Right hindlimb (tissue), 1 donor: ENCODE measurements around the gene PNCK.
A peak's percentile ranks its signal among the peaks of the same experiment; 100 is the strongest.
"Not testable (repeated sequence)": the region's sequence is repeated elsewhere in the genome, so short reads cannot be mapped to it uniquely, and the experiment has no call there.

Experiments
- DNase-seq: peaks from one replicate; pipeline ENCODE4 v3.0.0-alpha.2; 2018

PNCK gene

DNA sequence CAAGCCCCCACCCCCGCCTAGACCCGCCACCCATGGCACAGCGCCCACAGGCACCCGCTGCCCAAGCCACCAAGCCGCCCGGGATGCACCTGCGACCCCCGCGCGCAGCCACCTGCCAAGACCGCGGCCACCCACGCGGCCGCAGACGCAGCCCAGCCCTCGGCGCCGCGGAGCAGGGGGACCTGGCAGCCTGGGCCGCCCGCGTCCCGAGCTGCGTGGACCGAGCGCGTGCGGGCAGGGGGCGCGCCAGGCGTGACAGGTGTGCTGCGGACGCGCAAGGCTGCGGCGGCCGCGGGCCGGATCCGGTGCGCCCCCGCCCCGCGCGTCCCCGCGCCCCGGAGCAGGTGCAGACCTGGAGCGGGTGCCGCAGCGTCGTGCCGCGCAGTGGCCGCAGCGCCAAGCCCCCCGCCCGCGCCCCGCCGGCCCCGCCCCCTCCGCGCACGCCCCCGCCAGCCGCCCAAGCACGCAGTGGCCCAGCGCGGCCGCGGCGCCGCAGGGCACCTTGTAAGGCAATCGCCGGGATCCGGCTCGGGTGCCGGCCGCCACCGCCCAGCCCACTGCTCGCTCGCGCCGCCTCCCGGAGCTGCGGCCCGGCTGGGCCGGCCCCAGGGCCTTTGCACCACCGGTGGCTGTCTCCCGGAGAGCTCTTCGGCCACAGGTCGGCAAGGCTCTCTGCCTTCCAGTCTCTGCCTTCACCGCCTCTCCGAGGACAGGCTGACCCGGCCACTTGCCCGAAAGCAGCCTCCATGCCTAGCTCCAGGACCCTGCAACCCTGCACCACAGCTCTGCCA is at the start of gene PNCK:
Gene PNCK (minus strand): TSS at position 386 of the 791 bp plus-strand sequence. CDS start 737 bp downstream, outside the sequence.
- DNase-seq, result no peak

DNA sequence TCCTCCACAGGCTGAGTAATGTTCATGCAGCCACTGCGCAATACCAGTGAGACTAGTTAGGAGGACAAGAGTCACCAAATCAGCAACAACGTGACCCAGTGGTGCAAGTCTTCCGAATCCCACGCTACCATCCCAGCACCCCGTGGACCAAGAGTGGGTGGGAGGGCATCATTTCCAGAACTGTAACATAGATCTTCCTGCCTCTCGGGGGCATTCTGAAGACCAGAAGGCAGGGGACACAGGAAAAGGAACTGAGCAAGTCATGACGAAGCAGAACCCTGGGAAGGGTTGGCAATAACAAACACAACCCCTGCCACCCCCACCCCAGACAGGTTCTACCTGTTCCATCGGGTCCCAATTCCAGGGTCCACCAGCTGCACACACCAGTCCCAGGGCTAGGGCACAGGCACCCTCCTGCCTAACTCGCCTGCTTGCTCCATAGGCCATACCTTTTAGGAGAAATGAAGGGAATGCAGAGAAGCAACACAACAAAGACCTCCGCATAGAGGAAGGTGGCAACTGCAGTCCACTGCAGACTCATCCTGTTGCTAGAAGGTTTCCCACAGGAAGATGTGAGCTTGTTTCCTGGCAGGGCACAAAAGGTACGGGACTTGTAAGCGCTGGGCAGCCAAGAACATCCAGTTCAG is 49.2 kb upstream of the PNCK start:
- DNase-seq, result no peak

DNA sequence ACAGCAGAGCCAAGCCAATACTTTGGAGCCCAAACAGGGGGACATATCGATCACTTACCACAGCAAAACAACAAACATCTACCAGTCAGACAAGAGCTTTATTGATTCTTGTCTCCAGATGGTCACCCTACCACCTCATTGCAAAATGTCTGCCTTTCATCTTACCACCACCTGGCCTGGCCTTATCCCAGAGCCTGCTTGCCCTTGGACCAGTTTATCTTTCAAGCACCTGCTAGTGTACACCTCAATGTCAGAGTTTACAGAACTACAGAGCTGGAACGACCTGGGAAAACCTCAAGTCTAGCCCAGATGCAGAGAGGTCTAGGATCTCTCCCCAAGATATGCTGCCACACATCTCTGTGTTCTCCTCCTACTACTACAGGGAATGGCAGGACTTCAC is 46.1 kb upstream of the PNCK start:
- DNase-seq, result no peak

DNA sequence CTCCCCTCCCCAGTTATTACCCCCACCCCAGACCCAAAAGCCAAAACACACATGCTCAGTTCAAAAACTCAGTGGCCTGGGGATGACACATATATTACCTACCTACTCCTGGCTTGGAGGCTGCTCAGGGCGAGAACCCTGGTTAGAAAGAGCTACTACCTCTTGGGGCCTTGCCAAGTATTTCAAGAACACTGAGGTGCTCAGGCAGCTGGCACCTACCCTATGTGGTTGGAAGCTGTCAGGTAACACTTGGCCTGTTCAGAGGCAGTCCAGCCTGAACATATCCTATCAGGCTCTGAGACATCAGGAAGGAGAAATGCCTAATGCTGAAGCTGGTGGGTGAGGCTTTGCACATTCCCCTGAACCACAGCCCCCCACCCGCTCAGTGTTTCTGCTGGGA is 45.6 kb upstream of the PNCK start:
- no peak for DNase-seq

DNA sequence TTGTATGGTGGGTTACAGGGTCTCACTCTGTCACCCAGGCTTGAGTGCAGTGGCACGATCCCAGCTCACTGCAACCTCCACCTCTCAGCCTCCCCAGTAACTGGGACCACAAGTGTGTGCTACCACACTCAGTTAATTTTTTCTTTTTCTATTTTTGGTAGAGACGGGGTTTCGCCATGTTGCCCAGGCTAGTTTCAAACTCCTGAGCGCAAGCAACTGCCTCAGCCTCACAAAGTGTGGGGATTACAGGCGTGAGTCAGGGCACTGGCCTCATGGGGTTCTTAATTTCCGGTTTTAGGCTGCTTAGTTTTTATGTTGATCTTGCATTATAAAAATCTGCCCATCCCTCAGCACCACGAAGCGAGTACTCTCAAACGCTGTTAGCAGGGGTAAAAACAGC is 43.8 kb upstream of the PNCK start:
- no peak for DNase-seq

DNA sequence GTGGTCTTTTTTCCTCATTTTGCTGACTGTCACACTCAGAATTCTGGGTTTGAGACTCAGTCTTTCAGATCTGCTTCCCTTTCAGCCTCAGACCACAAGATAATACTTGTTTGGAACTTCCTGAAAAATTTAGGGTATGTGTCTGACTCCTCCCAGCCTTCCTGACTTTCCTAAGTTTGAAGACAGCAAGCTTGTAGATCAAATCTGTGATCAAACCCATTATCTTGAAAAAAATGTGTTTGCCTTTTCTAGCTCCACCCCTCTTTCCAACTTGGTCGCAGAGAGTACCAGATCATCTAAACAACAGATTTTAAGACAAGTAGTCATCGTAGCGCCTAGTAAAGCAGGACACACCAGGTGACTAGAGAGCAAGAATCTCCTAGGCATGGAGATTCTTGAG is 40.6 kb upstream of the PNCK start:
- DNase-seq, result no peak

DNA sequence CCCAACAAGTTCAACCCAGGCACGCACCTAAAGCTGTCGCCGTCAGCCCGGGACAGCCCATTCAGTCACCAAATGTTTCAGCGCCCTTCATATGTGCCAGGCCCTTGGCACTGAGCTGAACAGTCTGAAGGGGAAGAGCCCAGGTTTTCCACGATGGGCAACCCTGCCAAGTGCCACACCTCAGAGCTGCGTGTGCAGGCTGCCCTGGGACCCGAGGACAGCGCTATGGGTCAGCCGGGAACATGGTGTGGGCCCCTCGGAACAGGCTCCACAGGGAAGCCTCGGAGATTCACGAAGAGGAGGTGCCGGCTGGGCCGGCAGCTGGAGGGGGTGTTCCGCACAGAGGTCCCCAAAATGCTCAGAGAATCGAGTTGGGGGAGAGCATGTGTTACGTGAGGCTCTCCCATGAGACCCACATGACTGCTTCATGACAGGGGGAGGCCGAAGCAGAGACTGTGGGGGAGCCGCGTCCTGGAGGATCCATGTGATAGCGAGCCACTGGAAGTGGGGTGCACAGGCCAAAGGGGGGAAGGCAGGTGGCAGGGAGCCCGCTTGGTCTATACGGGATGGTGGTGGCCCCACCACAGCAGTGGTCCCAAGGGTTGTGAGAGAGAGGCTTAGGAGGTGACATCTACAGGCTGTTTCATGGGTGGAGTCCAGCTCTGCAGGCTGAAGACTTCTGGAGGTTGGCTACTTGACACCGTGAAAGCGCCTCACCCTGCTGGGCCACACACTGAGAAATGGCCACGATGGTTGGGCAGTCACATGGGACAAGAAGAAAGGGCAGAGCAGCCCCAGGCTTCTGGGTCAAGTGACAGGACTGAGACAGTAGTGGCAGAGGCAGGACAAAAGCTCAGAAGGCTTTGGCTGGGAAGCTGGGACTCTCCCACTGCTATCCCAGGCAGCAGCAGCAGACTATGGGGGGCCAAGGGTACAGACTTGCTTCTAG is 36.4 kb upstream of the PNCK start:
- no peak for DNase-seq

DNA sequence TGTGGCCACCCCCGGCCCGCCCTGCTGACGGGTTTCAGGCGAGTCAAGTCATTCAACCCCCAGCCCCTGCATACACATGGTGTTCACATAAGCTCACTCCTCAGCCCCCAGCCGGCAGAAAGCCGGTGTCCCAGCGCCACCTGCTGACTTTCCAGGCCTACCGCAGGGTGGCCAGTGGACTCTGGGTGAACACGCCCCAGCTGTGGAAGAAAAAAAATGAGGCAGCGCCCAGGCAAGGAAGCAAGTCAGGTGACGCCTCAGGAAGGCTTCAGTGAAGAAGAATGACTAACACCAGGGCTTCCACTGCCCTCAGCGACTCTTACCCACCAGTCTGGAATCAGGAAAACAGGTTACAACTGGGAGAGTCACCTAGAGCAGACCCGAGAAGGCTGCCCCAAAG is 34.8 kb upstream of the PNCK start:
- DNase-seq, result peak; percentile 81

DNA sequence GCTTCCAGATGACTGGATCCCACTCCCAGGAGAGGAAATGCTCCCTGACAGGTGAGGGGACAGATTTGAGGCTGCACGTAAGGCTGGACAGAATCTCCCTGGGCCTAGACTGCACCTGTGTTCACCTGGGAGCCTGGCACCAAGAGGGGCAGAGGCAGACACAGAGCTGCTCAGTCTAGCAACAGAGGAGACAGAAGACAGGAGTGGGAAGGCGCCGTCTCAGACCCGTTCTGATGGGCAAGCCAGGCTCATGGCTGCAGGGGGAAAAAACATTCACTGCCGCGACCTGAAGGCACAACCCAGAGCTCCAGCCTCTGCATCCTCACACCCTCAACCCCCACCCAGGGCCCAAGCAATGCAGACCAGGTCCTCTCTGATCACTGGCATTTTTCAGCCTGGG is 33.8 kb upstream of the PNCK start:
- DNase-seq, result no peak

DNA sequence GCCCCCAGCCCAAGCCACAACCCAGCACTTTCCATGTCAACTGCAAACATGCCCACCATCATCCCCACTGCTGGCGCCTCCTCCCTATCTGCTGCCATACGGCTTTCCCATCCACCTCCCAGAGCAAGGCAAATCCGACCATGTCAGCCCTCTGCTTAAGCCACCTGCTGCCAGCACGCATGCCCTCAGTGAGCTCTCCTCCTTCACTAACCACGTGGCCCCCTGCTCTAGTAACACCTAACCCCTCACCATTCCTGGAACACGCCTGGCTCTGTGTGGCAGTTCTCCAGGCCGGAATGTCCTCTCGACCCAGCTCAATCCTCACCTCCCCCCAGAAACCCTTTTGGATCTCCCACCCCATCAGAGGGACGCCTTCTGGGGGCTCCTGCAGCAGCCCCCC is 33.2 kb upstream of the PNCK start:
- no peak for DNase-seq

DNA sequence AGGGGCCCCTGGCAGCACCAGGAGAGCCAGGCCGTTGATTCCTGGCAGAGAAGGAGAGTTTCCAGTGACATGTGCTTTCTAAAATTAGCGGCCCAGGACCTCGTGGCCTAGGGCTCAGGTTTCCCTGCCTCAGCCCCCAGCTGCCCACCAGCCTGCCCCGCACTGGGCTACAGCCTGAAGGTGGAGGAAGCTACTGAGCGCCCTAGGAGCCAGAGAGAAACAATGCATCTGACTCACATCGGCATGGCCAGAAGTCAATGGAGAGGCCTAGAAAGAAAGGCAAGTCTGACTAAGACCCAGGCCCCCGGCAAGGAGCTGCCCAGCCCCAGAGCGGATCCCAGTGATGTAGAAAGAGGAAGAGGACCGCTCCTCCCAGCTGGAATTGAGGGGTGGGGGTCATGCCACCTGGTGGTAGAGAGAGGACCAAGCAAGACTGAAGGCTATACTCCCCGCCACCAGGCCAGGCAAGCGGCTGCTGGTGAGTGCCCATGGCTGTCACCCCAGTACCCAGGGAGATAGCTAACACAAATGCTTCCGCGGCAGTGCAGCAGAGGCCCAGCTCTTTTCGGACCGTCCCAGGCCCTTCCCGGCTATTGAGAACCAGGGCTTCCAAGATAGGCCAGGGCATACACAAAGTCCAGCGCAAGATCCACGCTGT is 31.9 kb upstream of the PNCK start:
- DNase-seq, result not testable (repeated sequence)

DNA sequence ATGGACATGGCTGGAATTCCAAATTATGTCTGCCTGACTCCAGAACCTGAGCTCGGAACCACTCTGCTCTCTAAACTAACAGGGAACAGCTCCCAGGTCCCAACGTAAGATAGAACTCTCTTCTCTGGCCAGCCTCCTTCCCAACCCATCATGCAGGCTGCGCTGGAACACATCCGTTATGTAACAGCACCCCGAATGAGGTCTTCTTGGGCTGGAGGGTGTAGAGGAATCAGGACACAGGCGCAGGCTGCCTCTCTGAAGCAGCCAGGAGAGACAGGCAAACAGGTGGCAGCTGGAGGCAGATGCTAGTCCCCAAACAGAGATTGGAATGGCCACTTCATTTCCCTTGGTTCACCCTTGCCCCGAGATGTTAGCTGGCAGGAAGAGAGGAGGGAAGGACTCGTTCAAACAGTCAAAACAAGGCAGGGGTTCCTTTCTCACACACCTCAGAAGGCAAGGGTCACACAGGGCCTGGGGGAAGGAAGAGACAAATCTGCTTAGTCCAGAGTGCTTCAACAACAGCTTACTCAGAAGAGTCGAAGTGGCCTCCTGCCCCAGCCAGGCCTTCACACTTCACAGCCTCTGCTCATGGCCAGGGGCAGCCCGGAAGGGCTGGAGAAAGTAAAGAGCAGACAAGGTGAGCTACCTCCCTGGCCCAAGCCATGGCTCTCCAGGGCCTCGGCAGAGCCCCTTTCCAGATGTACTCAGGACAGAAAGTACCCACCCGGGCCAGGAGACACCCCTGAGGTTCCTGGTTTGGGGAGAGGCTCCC is 31.2 kb upstream of the PNCK start:
- DNase-seq, result not testable (repeated sequence)

DNA sequence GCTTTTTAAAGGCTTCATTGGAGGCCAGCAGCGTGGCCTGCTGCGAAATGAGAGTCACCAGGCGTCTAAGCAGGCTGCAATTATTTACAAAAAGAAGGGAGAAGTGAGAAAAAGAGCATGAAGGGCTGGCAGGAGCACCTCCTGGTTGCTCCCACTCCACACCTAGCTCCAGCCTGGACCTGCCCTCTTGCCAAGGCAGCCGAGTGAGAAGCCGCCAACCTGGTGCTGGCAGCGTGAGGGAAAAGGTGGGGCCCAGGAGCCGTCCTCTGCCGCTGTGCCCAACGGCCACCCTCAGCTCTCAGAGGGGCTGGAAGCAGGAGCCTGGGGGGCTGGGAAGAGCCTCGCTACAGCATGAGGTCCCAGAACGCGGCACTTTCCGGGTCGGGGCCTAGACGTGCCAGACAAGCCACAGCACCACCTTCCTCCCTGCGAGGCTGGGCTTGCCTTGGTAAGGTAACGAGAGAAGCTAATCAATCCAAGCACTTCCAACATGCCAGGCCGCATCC is 30.5 kb upstream of the PNCK start:
- no peak for DNase-seq

DNA sequence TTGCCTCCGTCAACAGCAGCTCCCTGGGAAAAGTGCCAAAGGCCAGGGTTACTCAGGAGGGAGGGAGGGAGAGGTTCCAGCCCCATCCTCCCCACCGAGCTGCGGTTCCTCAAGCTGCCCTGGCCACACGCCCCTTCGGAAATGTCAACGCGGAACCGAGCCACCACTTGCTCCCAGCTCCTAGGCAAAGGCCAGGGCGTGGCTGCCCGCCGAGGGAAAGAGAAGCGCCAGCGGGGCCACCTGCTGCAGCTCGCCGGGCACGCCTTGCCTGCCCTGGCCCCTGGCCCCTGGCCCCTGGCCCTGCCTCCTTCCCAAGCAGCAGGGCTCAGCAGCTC is 29.4 kb upstream of the PNCK start:
- no peak for DNase-seq

DNA sequence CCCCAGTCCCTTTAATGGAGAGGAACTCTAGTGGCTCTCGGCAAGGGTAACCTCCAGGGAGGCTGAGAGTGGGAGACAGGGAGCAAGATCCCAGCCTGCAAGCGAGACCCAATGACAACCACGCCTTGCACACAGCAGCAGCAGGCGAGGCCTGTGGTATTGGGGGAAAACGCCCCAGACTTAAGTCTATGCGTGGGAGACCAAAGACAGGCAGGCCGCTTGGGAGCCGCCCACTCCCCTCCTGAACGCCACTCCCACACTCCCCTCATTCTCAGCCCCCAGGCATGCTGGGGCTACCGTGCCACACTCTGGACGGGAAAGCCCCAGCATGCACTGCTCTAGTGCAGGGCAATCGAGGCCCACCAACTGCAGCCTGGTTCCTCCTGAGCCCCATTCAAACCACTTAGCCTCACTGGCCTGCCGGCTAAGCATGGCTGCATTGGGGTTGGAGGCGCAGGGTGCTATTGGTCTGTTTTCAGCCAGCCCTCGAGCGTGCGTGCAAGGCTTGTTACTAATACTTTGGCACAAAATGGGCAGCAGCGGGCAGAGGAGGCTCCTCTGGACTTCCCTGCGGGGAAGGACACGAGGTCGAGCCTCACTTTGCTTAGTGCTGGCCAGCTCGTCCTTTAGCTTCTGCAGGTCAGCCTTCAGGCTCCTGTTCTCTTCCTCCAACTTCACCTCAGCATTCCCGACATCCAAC is 28.9 kb upstream of the PNCK start:
- DNase-seq, result no peak

DNA sequence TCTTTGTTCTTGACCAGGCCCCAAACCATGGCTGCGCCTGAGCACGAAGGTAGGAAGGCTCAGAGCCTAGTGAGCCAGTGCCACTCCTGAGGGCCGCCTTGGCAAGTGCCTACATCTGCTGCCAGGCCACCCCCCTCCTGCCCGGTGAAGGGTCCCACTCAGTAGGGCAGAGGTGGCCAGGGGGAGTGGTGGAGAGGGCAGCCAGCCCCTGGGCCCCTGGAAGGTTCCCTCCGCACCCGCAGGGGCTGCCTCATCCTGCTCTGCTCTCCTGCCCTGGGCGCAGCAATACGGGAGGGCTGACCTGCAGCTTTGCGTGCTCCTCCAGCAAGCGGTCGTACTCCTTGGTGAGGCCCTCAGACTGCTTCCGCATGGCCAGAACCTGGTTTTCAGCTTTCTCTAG is 28.1 kb upstream of the PNCK start:
- no peak for DNase-seq

DNA sequence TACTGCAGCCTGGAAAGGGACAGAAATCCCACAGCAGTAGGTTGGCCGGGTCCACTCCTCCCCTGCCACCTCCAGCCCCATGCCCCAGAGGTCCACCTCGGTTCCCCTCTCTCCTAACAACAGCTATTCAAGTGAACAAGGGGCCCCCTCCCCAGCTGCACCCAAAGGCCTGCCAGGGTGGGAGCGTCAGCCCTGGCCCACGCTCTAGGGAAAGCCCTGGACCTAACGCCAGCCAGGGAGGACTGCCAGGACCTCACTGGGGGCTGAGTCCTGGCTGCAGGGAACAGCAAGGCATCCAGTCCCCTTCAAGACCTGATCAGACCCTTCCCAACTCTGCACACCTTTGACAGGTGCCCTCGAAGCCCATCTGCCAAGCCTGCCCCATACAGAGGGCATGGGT is 27.4 kb upstream of the PNCK start:
- DNase-seq, result no peak

DNA sequence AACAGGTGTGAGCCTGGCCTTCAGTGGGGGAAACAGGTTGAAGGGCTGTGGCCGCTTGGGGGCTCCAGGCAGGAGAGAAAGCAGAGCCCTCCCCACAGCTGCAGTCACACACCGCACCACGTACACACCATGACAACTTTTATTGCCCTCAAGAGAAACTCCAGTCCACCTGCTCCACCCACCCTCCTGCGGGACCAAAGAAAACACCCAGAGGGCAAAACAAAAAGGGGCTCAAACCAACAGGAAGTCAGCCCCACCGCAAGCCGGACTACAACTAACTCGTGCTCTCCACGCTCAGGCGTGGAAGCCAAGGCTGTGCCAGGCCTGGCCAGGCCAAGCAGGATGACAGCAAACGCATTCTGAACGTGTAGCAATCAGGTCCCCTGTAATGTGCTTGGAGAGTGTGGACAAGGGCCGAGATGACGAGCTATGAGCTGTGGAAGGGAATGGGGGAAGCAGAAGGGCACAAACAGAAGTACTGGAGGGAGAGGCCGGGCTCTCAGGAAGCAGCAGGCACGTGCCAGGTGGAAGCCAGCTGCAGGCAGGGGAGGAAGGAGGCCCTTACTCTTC is 26.8 kb upstream of the PNCK start:
- DNase-seq, result no peak

DNA sequence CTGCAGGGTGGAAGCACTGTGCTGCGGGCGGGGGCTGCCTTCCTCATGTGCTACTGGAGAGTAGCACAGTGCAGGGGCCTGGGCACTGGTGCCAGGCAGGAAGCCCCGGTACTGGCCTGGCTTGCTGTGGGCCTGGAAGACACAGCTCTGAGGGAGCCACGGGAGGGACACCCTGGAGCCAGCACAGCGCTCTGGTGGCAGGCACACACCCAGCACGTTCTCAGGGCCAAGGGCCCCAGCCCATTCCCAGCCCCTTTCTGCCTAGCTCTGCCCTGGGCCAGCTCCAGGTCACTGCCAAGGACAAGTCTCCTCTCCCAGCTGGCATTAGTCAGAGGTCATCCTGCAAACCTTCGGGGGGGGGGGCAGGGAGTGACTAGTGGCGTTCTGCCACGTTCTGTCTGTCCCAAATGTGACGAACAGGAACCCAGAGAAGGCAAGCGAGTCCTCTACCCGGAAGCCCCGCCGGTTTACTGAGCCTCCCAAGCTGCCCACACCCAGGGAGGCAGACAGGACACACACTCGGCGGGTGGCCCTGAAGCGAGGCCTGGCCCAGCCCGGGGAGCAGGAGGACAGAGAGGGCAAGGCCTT is 26.3 kb upstream of the PNCK start:
- DNase-seq, result not testable (repeated sequence)

DNA sequence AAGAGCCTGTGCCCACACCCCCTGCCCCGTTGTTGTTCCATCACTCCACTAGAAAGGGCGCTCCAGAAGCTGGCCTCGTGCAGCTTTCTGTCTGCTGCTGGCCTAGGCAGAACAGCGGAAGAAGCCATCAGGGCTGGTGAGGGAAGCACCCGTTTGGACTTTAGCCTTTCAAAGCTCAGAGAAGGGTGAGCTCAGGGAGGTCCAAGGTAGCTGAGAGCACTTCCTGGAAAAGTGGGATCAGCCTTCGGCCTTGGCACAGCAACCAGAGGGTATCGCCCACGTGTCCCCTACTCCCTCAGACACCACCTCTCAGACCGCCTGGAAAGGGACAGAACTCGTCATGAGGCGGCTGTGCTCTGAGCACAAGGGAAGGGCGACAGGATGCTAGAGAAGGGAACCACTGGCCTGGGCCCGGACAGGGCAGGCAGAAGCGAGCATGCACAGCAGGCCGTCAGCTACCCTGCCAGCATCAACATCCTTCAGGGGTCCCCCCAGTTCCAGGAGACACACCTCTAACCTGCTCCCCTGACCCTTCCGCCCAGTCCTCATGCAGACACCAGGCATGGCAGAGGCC is 25.7 kb upstream of the PNCK start:
- not testable (repeated sequence) for DNase-seq
